ENCODE results near the gene C1orf210.

Gene C1orf210

DNA sequence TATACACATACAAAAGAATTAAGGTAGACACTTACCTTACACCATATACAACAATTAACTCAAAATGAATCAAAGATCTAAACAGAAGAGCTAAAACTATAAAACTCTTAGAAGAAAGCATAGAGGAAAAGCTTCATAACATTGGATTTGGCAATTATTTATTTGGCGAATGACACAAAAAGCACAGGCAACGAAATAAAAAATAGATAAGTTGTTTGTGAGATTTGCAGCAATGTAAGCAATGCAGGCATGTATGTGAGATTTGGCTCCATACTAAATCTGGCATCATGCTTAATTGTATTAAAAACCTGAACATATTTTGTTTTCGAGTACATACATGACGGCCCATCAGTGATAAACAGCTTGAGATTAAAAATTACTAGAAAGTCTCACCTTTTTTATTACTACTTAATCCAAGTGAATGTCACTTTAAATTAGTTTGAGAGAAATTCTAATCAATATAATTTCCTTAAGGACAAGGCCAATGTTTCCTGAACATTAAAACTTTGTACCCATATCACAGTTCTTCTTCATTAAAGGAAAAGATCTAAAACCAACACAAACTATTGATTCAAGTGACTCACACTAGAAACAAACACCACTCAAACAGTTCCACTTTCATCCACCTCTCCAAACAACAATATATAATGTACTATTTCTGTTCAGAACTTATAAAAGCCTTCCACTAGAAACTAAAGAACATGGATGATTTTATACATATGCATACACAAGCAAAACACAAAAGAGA is 38.7 kb downstream of the C1orf210 start:
- no peak for DNase-seq

DNA sequence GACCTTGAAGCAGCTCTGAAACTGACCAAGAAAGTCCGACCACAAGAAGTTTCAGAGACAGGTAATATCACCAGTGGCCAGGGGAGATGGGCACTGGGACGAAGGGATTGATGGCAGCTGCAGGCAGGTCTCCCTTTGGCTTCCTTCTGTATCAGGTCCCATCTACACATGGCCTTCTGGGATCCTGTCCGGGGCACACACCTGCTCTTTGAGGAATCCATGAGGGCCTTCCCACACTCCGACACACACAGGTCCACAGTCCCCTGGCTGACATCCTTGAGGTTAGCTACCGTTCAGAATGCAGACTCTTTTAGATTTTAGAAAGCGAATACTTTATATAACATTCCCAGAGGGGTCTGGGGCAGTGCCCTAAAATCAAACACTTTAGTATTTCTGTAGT is 42.1 kb downstream of the C1orf210 start:
- DNase-seq = no peak

DNA sequence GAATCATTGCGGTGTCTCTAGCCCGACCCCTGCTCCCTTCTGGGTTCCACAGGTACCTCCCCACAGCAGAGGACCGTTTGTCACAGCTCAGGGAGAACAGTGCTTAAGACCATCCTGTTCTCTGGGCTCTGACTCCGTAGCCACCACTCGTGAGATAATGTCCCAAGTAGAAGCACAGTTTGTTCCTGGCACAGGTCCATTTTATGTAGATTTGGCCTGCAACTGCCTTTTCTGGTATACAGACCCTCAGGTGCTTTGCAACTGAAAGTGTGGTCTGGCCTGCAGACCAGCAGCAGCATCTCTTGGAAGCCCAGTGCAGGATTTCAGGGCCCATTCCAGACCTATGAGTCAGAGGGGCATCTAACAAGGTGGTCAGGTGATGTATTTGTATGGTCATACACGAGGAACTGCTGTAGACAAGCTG is 44.0 kb downstream of the C1orf210 start:
- no peak for DNase-seq

DNA sequence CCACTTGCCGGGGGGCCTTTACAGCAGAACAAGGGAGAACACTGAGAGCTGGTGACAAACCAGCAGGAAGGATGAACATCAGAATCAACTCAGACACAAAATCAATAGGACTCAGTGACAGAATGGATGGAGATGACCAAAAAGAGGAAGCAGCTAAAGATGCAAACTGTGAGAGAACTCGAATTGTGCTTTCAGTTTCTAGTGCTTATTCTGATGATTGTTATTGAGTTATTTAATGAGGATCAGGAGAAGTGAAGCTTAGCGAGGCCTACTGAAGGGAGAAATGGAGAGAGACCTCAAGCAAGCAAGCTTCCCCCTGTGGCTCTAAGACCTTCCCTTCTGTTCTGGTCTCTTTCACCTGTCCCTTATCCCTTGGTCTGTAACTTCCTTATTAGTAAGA is 45.9 kb downstream of the C1orf210 start:
- DNase-seq = peak; percentile 48

DNA sequence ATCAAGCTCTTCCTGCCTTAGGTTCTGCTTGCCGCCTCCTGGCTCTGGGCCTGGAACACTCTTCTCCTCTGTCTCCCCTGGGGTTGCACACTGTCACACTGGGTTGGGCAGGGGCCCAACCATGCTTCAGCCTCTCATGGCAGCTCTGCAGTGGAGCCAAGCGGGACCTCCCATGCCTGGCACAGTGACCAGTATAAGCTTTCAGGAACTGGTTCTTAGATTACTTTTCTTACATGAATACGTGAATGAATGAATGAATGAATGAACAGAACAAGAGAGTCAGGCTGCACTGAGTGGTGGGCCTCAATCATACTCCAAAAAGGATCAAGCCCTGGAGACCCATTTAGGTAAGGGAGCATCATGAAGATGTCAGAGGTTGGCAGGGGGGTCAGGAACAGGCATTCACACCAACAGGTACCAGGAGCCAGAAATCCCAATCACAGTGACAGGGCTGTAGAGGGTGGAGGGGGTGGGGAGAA is 46.4 kb downstream of the C1orf210 start:
- no peak for DNase-seq

DNA sequence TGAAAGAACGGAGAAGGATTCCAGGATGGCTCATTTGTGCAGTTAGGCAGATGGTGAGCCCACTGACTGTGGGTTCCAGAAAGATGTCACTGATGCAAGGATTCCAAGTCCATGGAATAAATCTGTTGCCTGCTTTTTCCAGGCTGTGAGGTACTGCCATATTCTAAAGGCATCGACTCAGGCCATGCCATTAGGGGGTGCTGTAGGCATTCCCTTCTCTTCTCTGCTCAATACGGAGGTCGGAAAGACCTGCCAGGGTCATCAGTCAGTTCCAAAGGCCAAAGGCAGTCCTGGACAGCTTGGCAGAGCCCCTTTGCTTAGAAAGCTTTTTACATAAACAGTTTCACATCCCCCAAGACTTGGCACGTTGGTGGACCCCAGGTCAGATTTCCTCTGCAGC is 47.3 kb downstream of the C1orf210 start:
- DNase-seq = peak; percentile 72

DNA sequence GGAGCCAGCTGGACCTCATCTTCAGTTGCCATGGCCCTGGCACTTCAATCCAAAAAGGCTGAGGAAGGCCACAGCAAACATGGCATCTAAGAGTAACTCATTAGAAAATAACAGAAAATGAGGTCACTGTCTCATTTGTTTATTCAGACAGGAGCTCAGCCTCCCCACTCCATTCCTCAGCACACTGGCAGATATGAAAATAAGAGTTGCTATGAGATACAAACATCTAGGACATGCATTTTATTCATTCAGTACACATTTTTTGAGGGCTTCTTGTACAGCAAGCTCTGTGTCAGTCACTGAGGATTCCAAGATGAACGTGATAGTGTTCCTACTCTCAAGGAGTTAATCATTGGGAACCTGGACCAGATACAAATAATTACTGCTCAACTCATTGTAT is 48.3 kb downstream of the C1orf210 start:
- DNase-seq = no peak

DNA sequence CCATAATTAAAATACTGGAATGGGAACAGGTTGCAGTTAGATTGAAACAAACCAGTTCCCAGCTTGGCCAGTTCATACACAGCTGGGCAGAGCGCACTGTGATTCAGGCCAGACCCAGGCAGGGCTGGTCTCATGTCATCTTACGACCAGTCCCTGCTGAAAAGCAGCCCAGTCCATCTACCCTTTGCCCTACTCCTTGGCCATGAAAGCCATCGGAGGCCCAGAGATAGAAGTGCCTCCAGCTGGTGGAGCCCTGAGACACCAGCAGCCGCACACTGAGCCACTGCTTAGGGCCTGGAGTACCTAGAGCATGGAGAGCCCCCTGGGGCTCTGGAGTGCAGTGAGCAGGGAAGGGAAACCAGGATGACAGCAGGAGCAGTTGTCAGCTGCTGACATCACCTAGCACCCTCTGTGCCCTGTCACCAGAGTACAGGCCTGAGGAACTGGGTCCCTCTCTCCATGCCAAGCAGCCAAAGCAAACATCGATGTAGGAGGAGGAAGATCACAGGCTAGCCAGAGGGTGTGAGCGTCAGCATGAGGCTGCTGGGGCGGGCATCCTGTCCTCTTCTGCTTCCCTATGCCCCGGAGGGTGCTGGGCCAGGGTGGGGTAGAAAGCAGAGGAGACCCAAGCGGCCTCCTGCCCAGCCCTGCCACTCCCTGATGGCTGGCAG is 49.8 kb downstream of the C1orf210 start:
- peak; percentile 6 for DNase-seq

DNA sequence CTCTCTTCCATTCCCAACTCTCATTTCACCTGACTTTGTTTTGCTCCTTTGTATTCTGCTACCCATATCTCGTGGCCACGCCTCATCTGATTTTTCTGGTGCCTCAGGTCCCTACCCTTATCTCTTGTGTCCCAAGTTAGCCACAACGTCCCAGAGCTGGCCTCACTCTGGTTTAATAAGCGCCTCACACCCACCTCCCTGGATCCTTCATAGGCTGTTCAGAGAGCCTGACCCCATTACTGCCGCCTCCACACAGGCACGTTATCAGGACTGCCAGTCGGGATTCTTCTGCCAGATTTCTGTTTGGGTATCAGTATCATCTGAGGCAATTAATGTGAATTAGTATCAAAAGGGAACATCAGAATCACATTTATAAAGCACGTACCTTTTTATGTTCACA is 50.3 kb downstream of the C1orf210 start:
- peak; percentile 9 for DNase-seq

DNA sequence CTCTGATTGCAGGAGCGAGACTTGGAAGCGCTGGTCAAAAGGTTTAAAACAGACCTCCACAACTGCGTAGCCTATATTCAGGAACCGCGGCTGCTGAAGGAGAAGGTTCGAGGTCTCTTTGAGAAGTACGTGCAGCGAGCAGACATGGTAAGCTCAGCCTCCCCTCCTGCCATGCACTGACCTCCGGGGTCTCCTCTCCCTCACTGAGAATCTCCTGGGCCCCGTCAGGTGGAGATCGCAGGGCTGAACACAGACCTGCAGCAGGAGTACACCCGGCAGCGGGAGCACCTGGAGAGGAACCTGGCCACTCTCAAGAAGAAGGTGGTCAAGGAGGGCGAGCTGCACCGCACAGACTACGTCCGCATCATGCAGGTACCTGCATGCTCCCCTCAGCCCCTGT is 51.1 kb downstream of the C1orf210 start:
- DNase-seq = no peak

DNA sequence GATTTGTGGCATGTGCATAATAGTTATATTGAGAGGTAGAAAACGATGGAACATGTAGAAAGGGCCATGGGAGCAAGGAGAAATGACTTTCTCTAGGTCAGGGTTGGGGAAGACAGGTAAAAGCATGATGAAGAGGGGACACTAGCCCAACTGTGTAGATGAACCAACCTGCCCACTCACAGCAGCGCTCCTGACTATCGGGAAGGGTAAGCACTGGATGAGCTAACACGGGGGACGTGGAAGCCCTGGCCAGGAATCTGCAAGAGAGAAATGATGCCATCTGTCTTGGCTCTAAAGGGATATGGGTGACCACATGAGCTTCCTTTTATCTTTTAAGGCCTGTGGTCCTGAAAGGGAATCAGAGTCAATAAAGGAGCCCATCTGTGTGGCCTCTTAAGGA is 51.8 kb downstream of the C1orf210 start:
- DNase-seq = no peak

DNA sequence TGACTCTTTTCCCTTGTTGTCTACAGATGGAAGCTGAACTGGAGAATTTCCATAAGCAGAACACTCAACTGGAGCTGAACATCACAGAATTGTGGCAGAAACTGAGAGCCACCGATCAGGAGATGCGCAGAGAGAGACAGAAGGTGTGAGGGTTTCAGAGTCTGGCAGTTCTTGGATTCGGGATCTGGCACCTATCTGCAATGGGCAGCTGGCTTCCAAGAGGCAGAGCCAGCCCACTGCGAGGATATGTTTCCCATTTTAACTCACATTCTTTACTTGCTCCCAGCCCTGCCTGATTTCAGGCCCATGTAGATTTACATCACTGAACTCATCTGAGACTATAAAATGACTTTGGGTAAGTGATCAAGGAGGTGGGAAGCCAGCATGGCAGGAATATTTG is 52.9 kb downstream of the C1orf210 start:
- DNase-seq = no peak

DNA sequence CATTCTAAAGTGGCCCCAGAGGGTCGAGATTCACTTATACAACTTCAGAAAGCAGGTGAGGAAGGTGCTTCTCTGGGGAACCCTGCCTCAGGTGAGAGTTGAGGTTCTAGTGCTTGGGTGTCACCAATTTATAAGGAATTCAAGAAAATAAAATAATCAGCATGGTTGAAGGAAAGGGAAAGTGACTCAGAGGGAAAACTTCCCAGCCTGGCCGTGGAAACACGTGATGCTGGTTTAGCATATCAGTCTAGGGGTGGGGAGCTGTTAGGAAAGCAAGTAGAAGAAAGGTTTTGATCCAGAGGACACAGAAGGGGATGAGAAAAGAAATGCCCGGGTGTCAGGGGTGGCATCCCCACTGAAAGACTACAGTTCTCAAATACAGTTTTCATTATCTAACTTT is 53.3 kb downstream of the C1orf210 start:
- no peak for DNase-seq

Data from eye (tissue), 1 donor.